ENCODE results near the gene TIAL1.
"Not testable (repeated sequence)": the region's sequence is repeated elsewhere in the genome, so short reads cannot be mapped to it uniquely, and the experiment has no call there.

- TF ChIP-seq POLR2A (IDR thresholded peaks at IDR 0.05; ENCODE audit: borderline replicate concordance, extremely low read depth, insufficient read depth, insufficient read length); EZH2 (IDR thresholded peaks at IDR 0.05): not testable (repeated sequence)
These were observed 23.0 kb upstream of the TIAL1 start for GRCh38 chr10:119619811-119620210.
